AG04449 (cell line): ENCODE measurements around the gene MYH6.

Source experiments
- CTCF ChIA-PET: fragments of 350-600 bp; formaldehyde crosslinking; extraction: SDS; loops from one replicate; lab custom pipeline; 2021; ENCODE audit warnings: antibody characterized with exemption; lab: Yijun Ruan, JAX
- POLR2A ChIA-PET: fragments of 400-600, 350-600 bp; formaldehyde crosslinking; extraction: SDS; loops from one replicate; lab custom pipeline; 2020; ENCODE audit warnings: antibody characterized with exemption, inconsistent platforms; lab: Yijun Ruan, JAX
- DNase-seq: peaks from one replicate; pipeline ENCODE4 v3.0.0-alpha.2; 2010; ENCODE audit warnings: low read depth, low spot score
- H3K4me3 ChIP-seq: 2 replicates; pipeline ENCODE4 v1.5.1; 2011; ENCODE audit warnings: low read depth, mild to moderate bottlenecking, control low read depth, low read length
- TF ChIP-seq, protein P1 (sequence below): IDR thresholded peaks from one replicate; pipeline ENCODE4 v1.5.1; 2011; ENCODE audit warnings: mild to moderate bottlenecking, moderate library complexity, low read length, control low read depth, inconsistent platforms; ENCODE audit not compliant: insufficient read depth; ENCODE audit errors: missing control alignments

Gene MYH6

DNA sequence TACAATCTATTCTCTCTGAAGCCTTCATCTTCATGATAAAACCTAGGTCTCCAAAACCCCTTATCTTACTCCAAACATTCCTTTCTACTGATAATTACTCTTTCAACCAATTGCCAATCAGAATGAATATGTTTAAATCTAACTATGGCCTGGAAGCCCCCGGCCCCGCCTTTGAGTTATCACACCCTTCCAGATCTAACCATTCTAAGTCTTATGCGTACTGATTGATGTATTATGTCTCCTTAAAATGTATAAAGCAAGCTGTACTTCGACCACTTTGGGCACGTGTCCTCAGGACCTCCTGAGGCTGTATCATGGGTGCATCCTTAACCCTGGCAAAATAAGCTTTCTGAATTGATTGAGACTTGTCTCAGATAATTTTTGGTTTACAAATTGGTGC is 72.5 kb downstream of the MYH6 start:
- CTCF ChIA-PET, result interaction anchor here (1.4 to 18.0 kb wide), 3 partner anchors 10 to 43 kb away, joined by 8 to 303 read pairs (median 9); partner anchors contain the start of genes CMTM5 and SLC22A17
- no peak overlapping the region for H3K4me3 ChIP-seq
- TF ChIP-seq, protein P1, sequence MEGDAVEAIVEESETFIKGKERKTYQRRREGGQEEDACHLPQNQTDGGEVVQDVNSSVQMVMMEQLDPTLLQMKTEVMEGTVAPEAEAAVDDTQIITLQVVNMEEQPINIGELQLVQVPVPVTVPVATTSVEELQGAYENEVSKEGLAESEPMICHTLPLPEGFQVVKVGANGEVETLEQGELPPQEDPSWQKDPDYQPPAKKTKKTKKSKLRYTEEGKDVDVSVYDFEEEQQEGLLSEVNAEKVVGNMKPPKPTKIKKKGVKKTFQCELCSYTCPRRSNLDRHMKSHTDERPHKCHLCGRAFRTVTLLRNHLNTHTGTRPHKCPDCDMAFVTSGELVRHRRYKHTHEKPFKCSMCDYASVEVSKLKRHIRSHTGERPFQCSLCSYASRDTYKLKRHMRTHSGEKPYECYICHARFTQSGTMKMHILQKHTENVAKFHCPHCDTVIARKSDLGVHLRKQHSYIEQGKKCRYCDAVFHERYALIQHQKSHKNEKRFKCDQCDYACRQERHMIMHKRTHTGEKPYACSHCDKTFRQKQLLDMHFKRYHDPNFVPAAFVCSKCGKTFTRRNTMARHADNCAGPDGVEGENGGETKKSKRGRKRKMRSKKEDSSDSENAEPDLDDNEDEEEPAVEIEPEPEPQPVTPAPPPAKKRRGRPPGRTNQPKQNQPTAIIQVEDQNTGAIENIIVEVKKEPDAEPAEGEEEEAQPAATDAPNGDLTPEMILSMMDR, result no peak
- DNase-seq, result no peak
- POLR2A ChIA-PET, result no interaction called here
